GM19438 (cell line): ENCODE data around the gene FYTTD1.

ENCODE experiments used
- ATAC-seq: cut with Tn5 transposase; IDR thresholded peaks from one replicate; pipeline ENCODE4 v1.9.1; 2021; ENCODE audit warnings: low read depth; ENCODE audit not compliant: unreplicated experiment

The FYTTD1 gene

DNA sequence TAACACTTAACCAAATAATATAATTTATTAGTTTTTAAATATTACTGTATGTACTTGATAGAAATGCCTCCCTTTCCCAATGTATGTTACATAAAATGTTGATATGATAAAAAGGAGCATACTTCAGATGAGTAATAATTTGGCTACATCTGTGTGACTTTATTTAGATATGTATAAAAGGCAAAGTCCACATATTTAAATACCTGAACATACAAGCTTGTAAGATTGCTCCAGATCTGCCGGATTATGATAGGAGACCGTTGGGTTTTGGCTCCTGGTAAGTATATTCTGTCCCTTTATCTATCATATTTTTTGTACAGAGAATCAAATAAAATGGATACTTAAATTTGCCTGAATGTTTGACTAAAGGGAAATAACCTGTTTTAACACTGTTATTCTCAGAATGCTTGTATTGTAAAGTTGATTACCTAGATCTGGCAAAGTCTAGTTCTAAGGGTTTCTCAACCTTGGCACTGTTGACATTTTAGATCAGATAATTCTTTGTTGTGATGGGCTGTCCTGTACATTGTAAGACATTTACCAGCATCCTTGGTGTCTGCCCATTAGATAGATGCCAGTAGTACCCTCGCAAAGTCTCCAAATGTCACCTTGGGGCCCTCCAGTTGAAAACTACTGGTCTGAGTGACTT, 79.8 kb downstream of the FYTTD1 start:
- ATAC-seq: no peak

DNA sequence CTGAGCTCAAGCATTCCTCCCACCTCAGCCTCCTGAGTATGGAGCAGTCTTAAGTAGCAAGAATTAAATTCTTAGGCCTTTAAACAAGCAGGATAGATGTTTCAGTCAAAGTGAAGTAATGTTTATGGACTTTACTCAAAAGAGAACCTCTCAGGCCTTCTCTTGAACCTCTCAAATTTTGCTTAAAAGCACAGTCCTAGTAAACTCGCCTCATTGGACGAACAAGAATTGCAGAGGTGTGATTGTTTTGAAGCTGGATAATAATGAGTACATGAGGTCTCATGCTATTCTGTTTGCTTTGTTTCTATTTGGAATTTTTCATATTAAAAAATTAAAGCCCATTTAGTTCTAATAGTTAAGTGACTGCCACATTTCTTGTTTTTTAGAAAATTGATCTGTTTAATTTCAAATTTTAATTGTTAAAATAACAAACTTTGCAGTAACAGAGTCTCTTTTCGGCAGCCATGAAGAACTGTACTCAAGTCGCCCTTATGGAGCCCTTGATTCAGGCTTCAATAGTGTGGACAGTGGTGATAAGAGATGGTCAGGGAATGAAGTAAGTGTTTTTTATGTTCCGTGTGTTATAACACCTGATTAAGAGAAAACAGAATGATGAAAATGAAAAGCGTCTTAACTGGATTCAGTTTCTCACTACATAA, 80.8 kb downstream of the FYTTD1 start:
- ATAC-seq: no peak

DNA sequence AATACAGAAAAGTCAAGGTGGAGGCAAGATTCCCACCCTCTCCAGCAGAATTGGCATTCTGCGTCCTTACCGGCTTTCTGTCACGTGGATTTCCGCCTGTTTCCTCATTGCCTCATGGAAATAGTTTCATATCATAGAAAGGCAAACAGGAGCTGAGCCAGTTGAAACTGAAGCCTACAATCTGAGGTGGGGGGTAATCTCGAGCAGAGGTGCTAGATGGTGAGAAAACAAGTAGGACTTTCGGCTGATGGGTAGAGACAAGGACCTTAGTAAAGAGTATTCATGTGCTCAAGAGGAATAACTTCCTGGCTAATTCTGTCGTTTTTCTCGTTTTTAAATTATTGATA, 81.3 kb downstream of the FYTTD1 start:
- ATAC-seq: no peak

DNA sequence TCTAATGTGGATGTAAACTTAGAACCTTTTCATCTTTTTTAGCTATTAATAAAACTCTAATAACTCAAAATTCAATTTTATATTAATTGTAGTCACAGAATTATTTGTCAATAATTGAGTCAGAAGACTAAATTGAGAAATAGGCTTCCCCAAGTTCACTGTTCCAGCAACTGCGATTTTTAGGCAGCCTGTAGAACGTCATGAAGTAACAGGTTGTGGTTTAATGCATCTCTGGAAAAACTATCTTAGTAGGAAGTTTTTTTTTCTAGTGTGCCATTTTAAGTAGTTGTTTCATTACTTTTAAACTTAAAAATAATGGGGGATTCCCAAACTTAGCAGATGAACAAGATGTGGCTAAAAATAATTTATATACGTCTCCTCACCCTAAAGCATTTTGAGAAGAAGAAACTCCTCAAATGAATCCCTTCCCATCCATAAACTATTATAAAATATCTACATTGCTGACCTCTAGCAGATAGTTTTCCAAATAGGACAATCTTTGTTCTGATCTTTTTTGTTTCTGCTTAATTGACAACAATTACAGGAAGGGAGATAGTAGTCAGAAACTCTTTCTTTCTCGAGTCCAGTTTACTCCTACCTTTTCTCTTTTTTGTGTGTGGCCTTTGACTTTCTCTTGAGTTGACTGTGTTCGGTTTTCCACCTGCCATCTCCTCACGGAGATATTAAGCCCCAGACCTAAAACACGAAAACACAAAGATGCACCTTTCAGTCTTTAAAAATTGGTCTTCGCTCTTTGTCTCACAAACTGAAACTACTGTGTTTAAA, 84.4 kb downstream of the FYTTD1 start:
- no peak for ATAC-seq

DNA sequence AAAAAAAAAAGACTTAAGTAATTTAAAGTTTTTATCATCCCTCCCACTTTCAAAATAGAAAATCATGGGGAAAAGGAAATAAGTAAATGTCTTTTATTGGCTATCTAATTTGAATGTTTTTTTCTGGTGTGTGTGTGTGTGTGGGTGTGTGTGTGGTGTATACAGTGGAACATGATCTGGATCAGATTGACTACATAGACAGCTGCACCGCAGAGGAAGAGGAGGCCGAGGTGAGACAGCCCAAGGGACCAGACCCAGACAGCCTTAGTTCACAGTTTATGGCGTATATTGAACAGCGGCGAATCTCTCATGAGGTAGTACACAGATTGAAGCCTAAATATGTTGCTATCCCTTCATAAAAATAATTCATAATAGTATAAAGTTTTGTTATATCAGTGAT, 85.8 kb downstream of the FYTTD1 start:
- no peak for ATAC-seq

DNA sequence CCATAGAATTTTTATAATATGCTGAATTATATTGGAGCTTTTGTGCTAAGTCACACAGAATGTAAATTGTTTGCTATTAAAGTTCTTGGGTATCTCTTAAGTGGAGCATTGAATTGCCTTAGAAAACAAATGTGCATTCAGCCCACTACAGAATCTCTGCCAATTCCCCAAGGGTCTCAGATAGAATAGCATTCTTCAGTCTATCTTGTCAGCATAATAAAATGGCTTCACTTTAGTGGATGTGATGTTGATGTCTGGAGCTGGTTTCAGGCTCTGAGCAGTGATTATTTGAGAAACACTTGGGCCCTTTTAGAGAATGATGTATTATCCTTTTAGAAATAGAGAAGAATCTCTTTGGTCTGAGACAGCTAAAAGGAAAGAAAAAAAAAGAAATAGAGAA, 86.6 kb downstream of the FYTTD1 start:
- ATAC-seq: no peak
